NT2/D1 (cell line): ENCODE results near the gene SF3B3.

Experiments used
- YY1 ChIP-seq: IDR thresholded peaks from 2 replicates; pipeline ENCODE4 v1.6.1; 2011; ENCODE audit not compliant: insufficient read length, insufficient read depth
- ZNF274 ChIP-seq: IDR thresholded peaks from 2 replicates; pipeline ENCODE4 v1.6.1; 2011; ENCODE audit warnings: mild to moderate bottlenecking, low read depth, low read length

DNA sequence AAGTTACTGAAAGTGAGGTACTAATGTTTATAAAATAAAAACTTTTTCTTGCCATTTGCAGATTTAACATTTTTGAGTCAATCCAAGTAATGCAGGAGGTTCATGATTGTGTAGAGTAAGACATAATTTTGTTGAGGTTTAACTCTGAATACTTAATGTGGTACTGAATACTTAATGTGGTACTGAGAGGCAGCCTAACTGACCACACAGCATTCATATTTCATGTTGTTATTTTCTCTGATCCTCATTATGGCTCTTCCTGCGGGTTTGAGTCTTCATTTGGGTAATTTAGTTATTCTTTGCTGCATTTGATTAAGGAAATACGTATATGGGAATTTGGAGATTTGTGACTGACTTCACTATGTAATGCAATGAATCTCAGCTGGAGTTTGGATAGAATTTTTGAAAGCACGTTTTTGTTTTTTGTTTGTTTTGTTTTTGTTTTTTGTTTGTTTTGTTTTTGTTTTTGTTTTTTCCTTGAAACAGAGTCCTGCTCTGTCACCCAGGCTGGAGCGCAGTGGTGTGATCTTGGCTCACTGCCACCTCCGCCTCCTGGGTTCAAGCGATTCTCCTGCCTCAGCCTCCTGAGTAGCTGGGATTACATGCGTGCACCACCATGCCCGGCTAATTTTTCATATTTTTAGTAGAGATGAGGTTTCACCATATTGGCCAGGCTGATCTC lies 3.8 kb downstream of the SF3B3 start:
- no peak for TF ChIP-seq ZNF274
- no peak for TF ChIP-seq YY1
